ENCODE results near the gene ITIH5. TPM values are rescaled to one million over a fixed set of nuclear protein-coding genes. Genes with fewer than 3 reads are reported as not detected.
"Not testable (repeated sequence)": the region's sequence is repeated elsewhere in the genome, so short reads cannot be mapped to it uniquely, and the experiment has no call there.

Gene ITIH5
- total and polyA plus RNA-seq, 2 of the 8 experiments (the other 6 are each of a cell fraction or from before 2014, with no cell fraction given) = 5.8 to 7.6 TPM

DNA sequence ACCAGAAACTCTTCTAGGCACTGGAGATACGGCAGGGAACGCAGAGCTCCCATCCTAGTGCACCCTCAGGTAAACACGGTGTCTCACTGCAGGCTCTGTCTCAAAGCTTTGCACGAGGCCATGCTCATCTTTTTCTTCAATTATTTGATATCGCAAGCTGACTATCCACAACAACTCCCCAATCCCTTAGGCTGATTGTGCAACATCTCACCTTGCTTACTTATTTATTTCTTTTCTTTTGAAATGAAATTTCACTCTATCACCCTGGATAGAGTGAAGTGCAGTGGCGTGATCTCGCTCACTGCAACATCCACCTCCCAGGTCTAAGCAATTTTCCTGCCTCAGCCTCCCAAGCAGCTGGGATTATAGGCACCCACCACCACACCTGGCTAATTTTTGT, 48.7 kb upstream of the ITIH5 start (continued):
- no peak for TF ChIP-seq RFX5 (IDR thresholded peaks at IDR 0.05; ENCODE audit: borderline replicate concordance, low read depth, low read length)

DNA sequence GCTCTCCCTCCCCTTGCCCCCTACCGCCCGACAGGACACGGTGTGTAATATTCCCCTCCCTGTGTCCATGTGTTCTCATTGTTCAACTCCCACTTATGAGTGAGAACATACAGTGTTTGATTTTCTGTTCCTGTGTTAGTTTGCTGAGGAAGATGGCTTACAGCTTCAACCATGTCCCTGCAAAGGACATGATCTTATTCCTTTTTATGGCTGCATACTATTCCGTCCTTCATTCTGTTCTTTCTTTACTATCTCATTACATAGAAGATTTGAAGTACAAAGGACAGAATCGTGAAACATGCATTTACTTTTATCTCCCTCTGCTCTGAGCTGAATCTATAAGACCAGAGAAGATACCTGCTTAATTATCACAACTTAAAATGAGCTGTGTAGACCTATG, 44.3 kb upstream of the ITIH5 start:
- H2BK5ac ChIP-seq (ENCODE audit: low read depth, low read length); H4K8ac ChIP-seq (ENCODE audit: extremely low read depth, insufficient read depth, low read length); H3K79me2 ChIP-seq (ENCODE audit: control insufficient read depth in 1 of 2, insufficient read depth in 2 of 2, low read length in 2 of 2); H4K5ac ChIP-seq (ENCODE audit: insufficient read length, low read depth, low read length); H3K56ac ChIP-seq (replicated peaks; ENCODE audit: insufficient read length, low read depth, low read length); DNase-seq (ENCODE audit: low read depth in 1 of 2, low spot score in 2 of 2); H3K4ac ChIP-seq (replicated peaks; ENCODE audit: insufficient read length, low read depth, low read length); H3K27ac ChIP-seq (ENCODE audit: low read depth, low read length); H2BK120ac ChIP-seq (replicated peaks; ENCODE audit: low read depth, low read length); H3K23ac ChIP-seq (ENCODE audit: insufficient read length); H3K79me1 ChIP-seq (ENCODE audit: low read depth, low read length); FAIRE-seq; H3K4me1 ChIP-seq (replicated peaks in 1 of 4; ENCODE audit: control insufficient read depth in 3 of 4, insufficient read depth in 4 of 4, low read length in 3 of 4); H3K27me3 ChIP-seq (replicated peaks in 1 of 4; ENCODE audit: control insufficient read depth in 3 of 4, extremely low read depth in 1 of 4, insufficient read depth in 3 of 4, low read length in 3 of 4); H3K23me2 ChIP-seq (ENCODE audit: low read depth, low read length); H3K4me3 ChIP-seq (ENCODE audit: extremely low read depth in 1 of 4, insufficient read depth in 2 of 4, low read depth in 3 of 4, low read length in 4 of 4); H4K20me1 ChIP-seq (replicated peaks in 1 of 2; ENCODE audit: control insufficient read depth in 1 of 2, insufficient read depth in 2 of 2, low read length in 2 of 2); H3K9ac ChIP-seq (replicated peaks in 1 of 4; ENCODE audit: extremely low read depth in 1 of 4, low read depth in 3 of 4, low read length in 3 of 4); H4K91ac ChIP-seq (replicated peaks; ENCODE audit: insufficient read length, low read length); H2AFZ ChIP-seq (ENCODE audit: low read length); H3K14ac ChIP-seq (ENCODE audit: insufficient read length); H2BK15ac ChIP-seq (ENCODE audit: low read length); H3K36me3 ChIP-seq (ENCODE audit: control insufficient read depth in 2 of 4, insufficient read depth in 4 of 4, low read length in 3 of 4); H2AK5ac ChIP-seq (ENCODE audit: low read depth, low read length); POLR2A ChIA-PET (ENCODE audit: partially characterized antibody); H3K18ac ChIP-seq (ENCODE audit: extremely low read depth, low read length); H3K9me3 ChIP-seq (ENCODE audit: insufficient read depth in 2 of 2, low read depth in 1 of 2, low read length in 1 of 2); H3K4me2 ChIP-seq (ENCODE audit: insufficient read depth in 1 of 2, low read depth in 2 of 2, low read length in 2 of 2); H2BK12ac ChIP-seq (ENCODE audit: low read depth, low read length); H2BK20ac ChIP-seq (ENCODE audit: low read length): not testable (repeated sequence)
- WGBS, 2 experiments (ENCODE audit: extremely low coverage in 1 of 2, insufficient coverage in 1 of 2, insufficient read length in 1 of 2, insufficient replicate concordance in 2 of 2, low coverage in 1 of 2, low lambda C conversion rate in 2 of 2, missing lambda C conversion rate in 1 of 2) = 94% methylated on average over 5 of the region's 5 CpGs; no CpG with 5 or more reads in 1 of the 2 experiments
- CTCF ChIA-PET (ENCODE audit: partially characterized antibody) = interaction anchor here (1.2 kb wide), 2 partner anchors 13 to 45 kb away, joined by 3 read pairs; no protein-coding TSS in a partner anchor

All from H1 (cell line).